Calu3 (cell line): ENCODE data around the gene DLGAP4. TPM values are rescaled to one million over a fixed set of nuclear protein-coding genes. Genes with fewer than 3 reads are reported as not detected.

ENCODE experiments used
- BruUV-seq: library from RNA; stranded (reverse); fragments of 400-500 nt; replicated peaks from 2 replicates; lab custom pipeline; 2021; lab: Mats Ljungman, UMichigan
- CTCF ChIA-PET: fragments of 300-600 bp; sonication (Branson Sonifier 250); formaldehyde crosslinking; loops from one replicate; lab custom pipeline; 2022; ENCODE audit warnings: antibody characterized with exemption; lab: Charles Lee
- DNase-seq: peaks from one replicate; pipeline ENCODE4 v3.0.0; 2022
- H3K27ac Mint-ChIP-seq: one replicate; pipeline ENCODE4 v1.8.0; 2022; ENCODE audit warnings: mixed read lengths; ENCODE audit not compliant: unreplicated experiment
- H3K27me3 Mint-ChIP-seq: one replicate; pipeline ENCODE4 v1.8.0; 2022; ENCODE audit warnings: mixed read lengths; ENCODE audit not compliant: unreplicated experiment
- H3K36me3 Mint-ChIP-seq: one replicate; pipeline ENCODE4 v1.8.0; 2022; ENCODE audit warnings: mild to moderate bottlenecking, moderate library complexity, mixed read lengths; ENCODE audit not compliant: insufficient read depth, unreplicated experiment
- H3K4me1 Mint-ChIP-seq: one replicate; pipeline ENCODE4 v1.8.0; 2022; ENCODE audit warnings: mild to moderate bottlenecking, low read depth, mixed read lengths; ENCODE audit not compliant: unreplicated experiment
- H3K4me3 Mint-ChIP-seq: one replicate; pipeline ENCODE4 v1.8.0; 2022; ENCODE audit warnings: mild to moderate bottlenecking, low read depth, moderate library complexity, mixed read lengths; ENCODE audit not compliant: unreplicated experiment
- H3K9me3 Mint-ChIP-seq: one replicate; pipeline ENCODE4 v1.8.0; 2022; ENCODE audit warnings: low read depth, mixed read lengths; ENCODE audit not compliant: unreplicated experiment
- CTCF ChIP-seq: fragments of 200-600 bp; IDR thresholded peaks from one replicate; pipeline ENCODE4 v1.8.0; 2022; ENCODE audit warnings: antibody characterized with exemption; ENCODE audit not compliant: unreplicated experiment
- intact Hi-C: fragments of 100-400 bp; cut with micrococcal nuclease; formaldehyde crosslinking; loops from one replicate; pipeline ENCODE4 v1.10.0; 2022; ENCODE audit not compliant: unreplicated experiment
- total RNA-seq: library from RNA; stranded (reverse); gene quantifications from 2 replicates; pipeline ENCODE4 v1.2.3, GENCODE V29; 2022

The DLGAP4 gene
- total RNA-seq, 1 experiment from 2014 or later: 66.4 TPM

- no peak overlapping the region for H3K4me3 Mint-ChIP-seq
- H3K36me3 Mint-ChIP-seq: no peaks in the 10 kb centered on the region
Observed at GRCh38 chr20:36415475-36416002, 109.4 kb downstream of the DLGAP4 start.

GRCh38 chr20:36418711-36419110, 112.6 kb downstream of the DLGAP4 start:
- no peak for TF ChIP-seq CTCF
- no TSS peak for BruUV-seq
- intact Hi-C loops: no loop called here
- peaks cover 86% of the 10 kb centered on the region for H3K27me3 Mint-ChIP-seq
- no peaks in the 10 kb centered on the region for H3K36me3 Mint-ChIP-seq
- CTCF ChIA-PET: no interaction called here
- no peaks in the 10 kb centered on the region for H3K9me3 Mint-ChIP-seq
- no peak for DNase-seq
- H3K27ac Mint-ChIP-seq: no peak overlapping the region
- H3K4me1 Mint-ChIP-seq: no peaks in the 10 kb centered on the region
- H3K4me3 Mint-ChIP-seq: no peak overlapping the region

More at GRCh38 chr20:36415475-36416002, 109.4 kb downstream of the DLGAP4 start:
- Mint-ChIP-seq H3K9me3 (no peaks in the 10 kb centered on the region), H3K27ac (no peak overlapping the region), H3K27me3 (peaks cover 83% of the 10 kb centered on the region), H3K4me1 (no peaks in the 10 kb centered on the region)
- intact Hi-C loops: no loop called here
- CTCF ChIA-PET: no interaction called here
- no peak for DNase-seq
- no peak for TF ChIP-seq CTCF
- no TSS peak for BruUV-seq

GRCh38 chr20:36421641-36422040, 115.5 kb downstream of the DLGAP4 start:
- CTCF ChIA-PET: no interaction called here
- no TSS peak for BruUV-seq
- Mint-ChIP-seq H3K27ac (no peak overlapping the region), H3K9me3 (no peaks in the 10 kb centered on the region), H3K4me3 (no peak overlapping the region), H3K36me3 (no peaks in the 10 kb centered on the region), H3K4me1 (no peaks in the 10 kb centered on the region), H3K27me3 (peaks cover 86% of the 10 kb centered on the region)
- intact Hi-C loops: no loop called here
- no peak for DNase-seq
- no peak for TF ChIP-seq CTCF

- CTCF ChIA-PET: interaction anchor here (0.6 to 1.2 kb wide), 3 partner anchors 25 to 674 kb away, joined by 4 to 5 read pairs (median 4); no protein-coding TSS in a partner anchor
- no peak overlapping the region for H3K4me3 Mint-ChIP-seq
- no peaks in the 10 kb centered on the region for H3K9me3 Mint-ChIP-seq
- H3K27me3 Mint-ChIP-seq: peaks cover 99% of the 10 kb centered on the region
- no peak for DNase-seq
- H3K27ac Mint-ChIP-seq: no peak overlapping the region
- no TSS peak for BruUV-seq
- H3K4me1 Mint-ChIP-seq: no peaks in the 10 kb centered on the region
- no peaks in the 10 kb centered on the region for H3K36me3 Mint-ChIP-seq
- TF ChIP-seq CTCF: no peak
- intact Hi-C loops: no loop called here
Observed at GRCh38 chr20:36424314-36424713, 118.2 kb downstream of the DLGAP4 start.
